Natural killer cell (primary cell): ENCODE results near the gene MGAT5B. TPM values are rescaled to one million over a fixed set of nuclear protein-coding genes. Genes with fewer than 3 reads are reported as not detected.

Source experiments
- ATAC-seq, 3 donors: fragments of 150-1000 bp in 2 of 3; fragments of 200-7000 bp in 1 of 3; cut with Tn5 transposase; 1 replicate in 1 of 3; 2 replicates in 2 of 3; pipeline ENCODE4 v1.10.0; 2021; ENCODE audit warnings: mild to moderate bottlenecking in 2 of 3, moderate library complexity in 2 of 3
- DNase-seq, 2 donors: peaks; one replicate each; pipeline versions ENCODE4 v3.0.0 to v3.0.0-alpha.2; 2013 to 2021; ENCODE audit warnings: mixed read lengths in 1 of 2
- H3K27ac ChIP-seq: one replicate; pipeline ENCODE4 v1.5.1; 2013; ENCODE audit warnings: mild to moderate bottlenecking, low read length
- H3K27me3 ChIP-seq: one replicate; pipeline ENCODE4 v1.6.1; 2013; ENCODE audit warnings: low read length; ENCODE audit not compliant: control insufficient read depth, insufficient read depth
- H3K36me3 ChIP-seq: one replicate; pipeline ENCODE4 v1.6.1; 2013; ENCODE audit warnings: low read length; ENCODE audit not compliant: control insufficient read depth, insufficient read depth
- H3K4me1 ChIP-seq: one replicate; pipeline ENCODE4 v1.6.1; 2013; ENCODE audit warnings: low read length; ENCODE audit not compliant: control insufficient read depth, insufficient read depth
- H3K4me3 ChIP-seq: one replicate; pipeline ENCODE4 v1.5.1; 2013; ENCODE audit warnings: low read length
- H3K9me3 ChIP-seq: one replicate; pipeline ENCODE4 v1.6.1; 2013; ENCODE audit warnings: low read length; ENCODE audit not compliant: control insufficient read depth, insufficient read depth
- H3K27ac Mint-ChIP-seq, 2 donors: one replicate each; pipeline ENCODE4 v1.8.0; 2022; ENCODE audit warnings: mild to moderate bottlenecking in 2 of 2, mixed read lengths in 2 of 2, moderate library complexity in 1 of 2
- H3K27me3 Mint-ChIP-seq, 2 donors: one replicate each; pipeline ENCODE4 v1.8.0; 2022; ENCODE audit warnings: low read depth in 2 of 2, mixed read lengths in 2 of 2
- H3K36me3 Mint-ChIP-seq: one replicate; pipeline ENCODE4 v1.8.0; 2022; ENCODE audit warnings: mixed read lengths
- H3K4me1 Mint-ChIP-seq, 2 donors: one replicate each; pipeline ENCODE4 v1.8.0; 2022; ENCODE audit warnings: mixed read lengths in 2 of 2
- H3K4me3 Mint-ChIP-seq: one replicate; pipeline ENCODE4 v1.8.0; 2022; ENCODE audit warnings: mild to moderate bottlenecking, moderate library complexity, mixed read lengths
- H3K9me3 Mint-ChIP-seq, 2 donors: one replicate each; pipeline ENCODE4 v1.8.0; 2022; ENCODE audit warnings: mixed read lengths in 2 of 2
- CTCF ChIP-seq: fragments of 200-600 bp; IDR thresholded peaks from one replicate; pipeline ENCODE4 v1.8.0; 2022; ENCODE audit warnings: antibody characterized with exemption
- WGBS: methylation state at CpG from one replicate; pipeline ENCODE4 v1.1.7; 2013; ENCODE audit warnings: missing lambda C conversion rate; ENCODE audit not compliant: insufficient coverage; 5-methylcytosine and 5-hydroxymethylcytosine counted together
- intact Hi-C: fragments of 100-400 bp; cut with micrococcal nuclease; formaldehyde crosslinking; loops from one replicate; pipeline ENCODE4 v1.14.2; 2022
- total RNA-seq, 4 donors: library from RNA; stranded (reverse); fragments of 120-200 nt in 1 of 4; gene quantifications; one replicate each; pipeline versions ENCODE4 v1.2.3 to v1.2.4, GENCODE V29; 2013 to 2022

MGAT5B gene
- total RNA-seq, 3 donors from 2014 or later (not counting 1 experiment from before 2014, with no cell fraction given) = not detected

DNA sequence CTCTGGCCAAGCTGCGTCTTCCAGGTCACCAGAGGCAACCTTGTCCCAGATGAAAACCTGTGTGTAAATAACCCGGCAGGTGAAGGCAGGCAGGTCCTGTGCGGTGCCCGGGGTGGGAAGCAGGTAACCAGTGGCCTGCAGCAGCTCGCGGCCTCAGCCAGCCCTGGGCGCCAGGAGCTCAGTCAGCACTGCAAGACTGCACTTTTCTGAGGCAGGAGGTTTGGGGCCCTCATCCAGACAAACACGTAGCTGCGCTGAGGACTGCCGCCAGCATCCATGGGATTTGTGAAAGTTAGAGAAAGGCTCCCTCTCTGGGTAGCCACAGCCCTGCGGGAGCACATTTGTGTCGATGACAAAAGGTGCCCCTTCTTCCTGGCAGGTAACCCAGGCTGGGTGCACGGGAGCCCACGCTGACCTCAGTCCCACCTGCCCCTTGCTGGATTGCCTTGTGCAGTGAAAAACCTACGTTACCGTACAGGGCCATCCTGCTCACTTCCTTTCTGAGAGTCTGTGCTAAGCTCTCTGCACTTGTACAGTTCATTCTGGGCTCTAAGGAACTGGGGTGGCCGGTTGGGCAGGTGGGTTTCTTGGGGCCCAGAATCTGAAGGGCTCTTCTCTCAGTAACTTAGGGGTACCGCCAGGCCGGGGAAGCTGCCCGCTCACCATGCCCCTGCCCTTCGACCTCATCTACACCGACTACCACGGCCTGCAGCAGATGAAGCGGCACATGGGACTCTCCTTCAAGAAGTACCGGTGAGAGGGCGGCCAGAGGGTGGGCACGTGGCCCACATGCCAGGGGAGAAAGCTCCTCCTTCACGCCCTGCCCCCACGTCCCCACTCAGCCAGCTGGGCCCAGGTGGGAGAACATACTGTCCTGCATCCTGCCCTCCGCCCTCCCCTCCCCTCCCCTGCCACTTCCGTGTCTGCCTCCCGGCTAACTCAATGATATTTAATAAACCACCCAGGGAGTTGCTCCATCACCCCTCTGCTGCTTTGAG lies 56.4 kb downstream of the MGAT5B start:
- TF ChIP-seq CTCF = no peak
- 88% methylated on average over 27 of the region's 32 CpGs for WGBS
- Histone ChIP-seq H3K9me3 (no peaks in the 10 kb centered on the region), H3K27ac (no peak overlapping the region), H3K36me3 (no peaks in the 10 kb centered on the region), H3K27me3 (no peaks in the 10 kb centered on the region), H3K4me1 (no peaks in the 10 kb centered on the region), H3K4me3 (no peak overlapping the region)
- no peak for ATAC-seq
- Mint-ChIP-seq H3K4me1 (no peaks in the 10 kb centered on the region), H3K4me3 (no peak overlapping the region), H3K27ac (no peak overlapping the region), H3K36me3 (no peaks in the 10 kb centered on the region), H3K27me3 (peaks cover 3 to 6% of the 10 kb centered on the region in 2 donors), H3K9me3 (no peaks in the 10 kb centered on the region)
- DNase-seq = no peak
- intact Hi-C loops = no loop called here

GRCh38 chr17:76925441-76925891 lies 57.3 kb downstream of the MGAT5B start:
- 55% methylated on average over 7 of the region's 8 CpGs for whole genome bisulfite sequencing
- no peak for TF ChIP-seq CTCF
- Mint-ChIP-seq H3K27ac (no peak overlapping the region), H3K4me3 (no peak overlapping the region), H3K4me1 (no peaks in the 10 kb centered on the region), H3K9me3 (no peaks in the 10 kb centered on the region), H3K27me3 (peaks cover 3 to 6% of the 10 kb centered on the region in 2 donors), H3K36me3 (no peaks in the 10 kb centered on the region)
- Histone ChIP-seq H3K36me3 (no peaks in the 10 kb centered on the region), H3K9me3 (no peaks in the 10 kb centered on the region), H3K4me3 (no peak overlapping the region), H3K27me3 (no peaks in the 10 kb centered on the region), H3K4me1 (no peaks in the 10 kb centered on the region), H3K27ac (no peak overlapping the region)
- intact Hi-C loops = no loop called here
- ATAC-seq (no peak), DNase-seq (no peak)

GRCh38 chr17:76926237-76926866 lies 58.1 kb downstream of the MGAT5B start:
- no peaks in the 10 kb centered on the region for H3K36me3 Mint-ChIP-seq
- H3K36me3 ChIP-seq = no peaks in the 10 kb centered on the region
- no peak overlapping the region for H3K27ac Mint-ChIP-seq
- H3K27me3 ChIP-seq = no peaks in the 10 kb centered on the region
- H3K9me3 Mint-ChIP-seq = no peaks in the 10 kb centered on the region
- H3K27me3 Mint-ChIP-seq = peaks cover 3 to 6% of the 10 kb centered on the region in 2 donors
- H3K4me1 Mint-ChIP-seq = no peaks in the 10 kb centered on the region
- intact Hi-C loops = no loop called here
- DNase-seq (no peak), ATAC-seq (no peak)
- H3K27ac ChIP-seq = no peak overlapping the region
- H3K4me1 ChIP-seq = no peaks in the 10 kb centered on the region
- no peaks in the 10 kb centered on the region for H3K9me3 ChIP-seq
- no peak for TF ChIP-seq CTCF
- WGBS = 88% methylated on average over 17 of the region's 17 CpGs
- no peak overlapping the region for H3K4me3 ChIP-seq
- no peak overlapping the region for H3K4me3 Mint-ChIP-seq
